ENCODE measurements around the gene TMEM129.
A peak's percentile ranks its signal among the peaks of the same experiment; 100 is the strongest.

Gene TMEM129

GRCh38 chr4:1713003-1713851 lies 7.9 kb downstream of the TMEM129 start:
- TF ChIP-seq RARB (CRISPR knock-in tag; IDR thresholded peaks at IDR 0.05) (no peak), ZC3H10 (CRISPR knock-in tag; IDR thresholded peaks at IDR 0.05) (no peak)
- peak; percentile 17 for ATAC-seq

- ATAC-seq = peak; percentile 85
- TF ChIP-seq ARNTL (CRISPR knock-in tag; IDR thresholded peaks at IDR 0.05; ENCODE audit: borderline replicate concordance, low read depth) = no peak
These were observed 8.7 kb downstream of the TMEM129 start, which contains the start of gene SLBP for GRCh38 chr4:1712216-1713002. Gene SLBP, minus strand, starts transcription at chr4:1712319. Its CDS starts 131 bp downstream, at chr4:1712188.

- peak; percentile 27 for ATAC-seq
- no peak for TF ChIP-seq ZFP30 (CRISPR knock-in tag; IDR thresholded peaks at IDR 0.05)
- no peak for TF ChIP-seq RARB (CRISPR knock-in tag; IDR thresholded peaks at IDR 0.05)
- TF ChIP-seq CREB5 (CRISPR knock-in tag; IDR thresholded peaks at IDR 0.05; ENCODE audit: low read depth) = no peak
- no peak for TF ChIP-seq OSR1 (CRISPR knock-in tag; IDR thresholded peaks at IDR 0.05)
- TF ChIP-seq SNAI2 (CRISPR knock-in tag; IDR thresholded peaks at IDR 0.05) = no peak
- no peak for TF ChIP-seq ARNTL (CRISPR knock-in tag; IDR thresholded peaks at IDR 0.05; ENCODE audit: borderline replicate concordance, low read depth)
- TF ChIP-seq ESRRG (CRISPR knock-in tag; IDR thresholded peaks at IDR 0.05) = no peak
- TF ChIP-seq TOX (CRISPR knock-in tag; IDR thresholded peaks at IDR 0.05; ENCODE audit: borderline replicate concordance) = no peak
- TF ChIP-seq CSDC2 (CRISPR knock-in tag; IDR thresholded peaks at IDR 0.05) = no peak
These were observed 9.4 kb downstream of the TMEM129 start for GRCh38 chr4:1711571-1712215.

- TF ChIP-seq ARNTL (CRISPR knock-in tag; IDR thresholded peaks at IDR 0.05; ENCODE audit: borderline replicate concordance, low read depth) (no peak), ZNF70 (CRISPR knock-in tag; IDR thresholded peaks at IDR 0.05) (no peak), ESRRG (CRISPR knock-in tag; IDR thresholded peaks at IDR 0.05) (no peak), BACH2 (CRISPR knock-in tag; IDR thresholded peaks at IDR 0.05; ENCODE audit: borderline replicate concordance) (no peak), PPARA (CRISPR knock-in tag; IDR thresholded peaks at IDR 0.05; ENCODE audit: borderline replicate concordance) (no peak), TCF4 (CRISPR knock-in tag; IDR thresholded peaks at IDR 0.05; ENCODE audit: borderline replicate concordance) (no peak), ISL1 (CRISPR knock-in tag; IDR thresholded peaks at IDR 0.05) (no peak)
- ATAC-seq = peak; percentile 0; the same call in 2 of the 3 replicates
These were observed 10.0 kb downstream of the TMEM129 start for GRCh38 chr4:1711055-1711570.

GRCh38 chr4:1708581-1708980 lies 12.5 kb downstream of the TMEM129 start:
- TF ChIP-seq PATZ1 (CRISPR knock-in tag; IDR thresholded peaks at IDR 0.05; ENCODE audit: borderline replicate concordance) (no peak), CSRNP3 (CRISPR knock-in tag; IDR thresholded peaks at IDR 0.05) (no peak), RARB (CRISPR knock-in tag; IDR thresholded peaks at IDR 0.05) (no peak)
- no peak for ATAC-seq

GRCh38 chr4:1706358-1706757 lies 14.8 kb downstream of the TMEM129 start:
- ATAC-seq = no peak
- TF ChIP-seq BACH2 (CRISPR knock-in tag; IDR thresholded peaks at IDR 0.05; ENCODE audit: borderline replicate concordance) (no peak), TOX (CRISPR knock-in tag; IDR thresholded peaks at IDR 0.05; ENCODE audit: borderline replicate concordance) (no peak), CREB5 (CRISPR knock-in tag; IDR thresholded peaks at IDR 0.05; ENCODE audit: low read depth) (no peak), ZNF70 (CRISPR knock-in tag; IDR thresholded peaks at IDR 0.05) (no peak), ZFP3 (CRISPR knock-in tag; IDR thresholded peaks at IDR 0.05) (no peak), GLIS3 (CRISPR knock-in tag; IDR thresholded peaks at IDR 0.05) (no peak), ISL1 (CRISPR knock-in tag; IDR thresholded peaks at IDR 0.05) (no peak), SNAI2 (CRISPR knock-in tag; IDR thresholded peaks at IDR 0.05) (no peak), CSDC2 (CRISPR knock-in tag; IDR thresholded peaks at IDR 0.05) (no peak), ZFP30 (CRISPR knock-in tag; IDR thresholded peaks at IDR 0.05) (no peak), TCF4 (CRISPR knock-in tag; IDR thresholded peaks at IDR 0.05; ENCODE audit: borderline replicate concordance) (no peak), PATZ1 (CRISPR knock-in tag; IDR thresholded peaks at IDR 0.05; ENCODE audit: borderline replicate concordance) (no peak), ESRRG (CRISPR knock-in tag; IDR thresholded peaks at IDR 0.05) (no peak)

All from SK-N-SH treated with all-trans-retinoic acid at 6 μM for 48 hours (cell line).